CD4-positive, alpha-beta T cell treated with Interleukin-4 for 1 hour (primary cell): ENCODE measurements around the gene HOXA6.

ENCODE experiments used
- DNase-seq, 2 donors: peaks; one replicate each; pipeline ENCODE4 v3.0.0-alpha.2; 2020 to 2022

Gene HOXA6

DNA sequence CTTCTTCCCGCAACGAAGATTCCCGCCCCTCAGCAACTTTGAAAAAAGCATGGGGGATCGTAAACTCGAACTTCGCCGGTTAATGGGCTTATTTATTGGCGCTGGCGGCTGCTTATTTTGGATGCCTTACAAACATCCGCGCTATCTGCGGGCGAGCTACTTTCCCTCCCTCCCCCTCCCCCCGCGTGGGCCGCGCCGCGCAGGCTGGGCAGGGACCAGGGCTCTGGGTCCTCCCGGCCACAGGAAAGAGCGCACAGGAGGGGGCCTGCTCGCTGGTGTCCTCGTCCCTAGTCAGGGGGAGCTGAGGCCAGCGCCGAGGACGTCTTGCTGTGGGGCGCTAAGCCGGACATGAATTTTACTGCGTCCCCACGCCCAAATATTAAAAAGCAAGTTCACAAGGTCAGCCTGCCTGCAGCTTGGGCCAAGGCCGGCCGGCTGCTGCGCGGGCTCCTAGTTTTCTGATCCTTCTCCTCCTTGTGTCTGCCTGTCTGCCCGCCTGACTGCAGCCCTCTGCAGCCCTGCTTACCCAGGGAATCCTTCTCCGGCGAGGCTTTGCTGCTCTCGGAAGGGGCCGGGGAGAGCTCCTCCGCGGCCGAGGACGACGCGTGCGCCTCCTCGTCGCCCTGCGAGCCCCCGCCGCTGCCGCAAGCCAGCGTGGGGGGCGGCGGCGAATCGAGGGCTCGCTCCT is 25.4 kb upstream of the HOXA6 start:
- peak in 1 of 2 donors; percentile 11 for DNase-seq

DNA sequence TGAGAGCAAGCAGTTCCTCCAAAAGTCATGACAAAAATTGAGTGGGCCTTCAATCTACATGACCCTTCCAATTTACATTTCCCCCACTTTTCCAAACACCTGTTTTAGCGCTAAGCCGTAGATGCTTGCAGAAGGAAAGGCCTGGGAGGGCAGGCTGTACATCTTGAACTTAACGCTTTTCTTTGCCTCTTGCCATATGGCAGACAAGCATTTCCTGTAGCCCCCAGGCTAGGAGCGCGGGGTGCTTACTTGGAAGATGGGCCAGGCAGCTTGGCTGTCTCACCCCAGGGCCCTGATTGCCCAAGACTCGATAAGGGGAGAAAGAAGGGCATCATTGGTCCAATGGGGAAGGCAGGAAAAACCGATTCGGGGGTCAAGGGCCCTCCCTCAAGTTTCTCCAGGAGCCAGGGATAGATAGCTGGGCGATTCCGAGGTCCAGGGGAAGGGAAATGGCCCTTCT is 24.8 kb upstream of the HOXA6 start:
- peak in 1 of 2 donors; percentile 10 for DNase-seq

DNA sequence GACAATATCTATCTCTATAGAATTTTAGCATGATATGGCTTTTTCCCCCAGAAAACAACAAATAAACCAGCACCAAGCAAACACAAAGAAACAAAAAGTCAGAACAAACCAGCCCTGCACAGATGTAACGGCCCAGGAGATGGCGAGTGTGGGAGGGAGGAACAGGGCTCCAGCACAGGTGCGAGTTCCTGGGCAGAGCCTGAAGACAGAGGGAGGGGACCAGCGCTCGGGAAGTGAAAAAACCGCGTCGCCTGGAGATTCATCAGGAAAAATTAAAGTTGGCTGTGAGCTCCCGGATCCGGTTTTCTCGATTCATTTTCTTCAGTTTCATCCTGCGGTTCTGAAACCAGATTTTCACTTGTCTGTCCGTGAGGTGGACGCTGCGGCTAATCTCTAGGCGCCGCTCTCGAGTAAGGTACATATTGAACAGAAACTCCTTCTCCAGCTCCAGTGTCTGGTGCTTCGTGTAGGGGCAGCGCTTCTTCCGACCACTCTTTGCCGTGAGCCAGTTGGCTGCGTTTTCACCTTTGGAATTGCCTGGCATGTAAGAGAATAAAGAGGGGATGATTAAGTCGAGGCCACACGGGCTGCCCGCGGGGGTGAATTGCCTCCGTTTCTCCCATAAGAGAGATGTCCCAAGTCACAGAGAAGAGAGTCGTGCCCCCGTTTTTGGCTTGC is 24.2 kb upstream of the HOXA6 start:
- DNase-seq: peak in 1 of 2 donors; percentile 10

DNA sequence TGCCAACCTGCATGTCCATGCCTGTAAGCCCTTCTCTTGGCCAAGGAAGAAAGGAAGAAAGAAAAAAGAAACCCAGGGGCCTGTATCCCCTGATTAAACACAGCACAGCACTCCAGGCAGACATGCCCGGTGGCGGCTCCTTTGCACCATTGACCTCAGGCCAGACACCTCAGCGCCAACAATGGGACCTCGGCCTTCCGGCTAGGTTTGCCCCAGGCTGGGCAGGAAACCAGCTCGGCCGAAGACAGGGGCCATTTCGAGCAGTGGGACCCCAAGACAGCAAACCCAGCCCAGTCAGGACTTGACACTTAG is 23.7 kb upstream of the HOXA6 start:
- DNase-seq: peak in 1 of 2 donors; percentile 11

DNA sequence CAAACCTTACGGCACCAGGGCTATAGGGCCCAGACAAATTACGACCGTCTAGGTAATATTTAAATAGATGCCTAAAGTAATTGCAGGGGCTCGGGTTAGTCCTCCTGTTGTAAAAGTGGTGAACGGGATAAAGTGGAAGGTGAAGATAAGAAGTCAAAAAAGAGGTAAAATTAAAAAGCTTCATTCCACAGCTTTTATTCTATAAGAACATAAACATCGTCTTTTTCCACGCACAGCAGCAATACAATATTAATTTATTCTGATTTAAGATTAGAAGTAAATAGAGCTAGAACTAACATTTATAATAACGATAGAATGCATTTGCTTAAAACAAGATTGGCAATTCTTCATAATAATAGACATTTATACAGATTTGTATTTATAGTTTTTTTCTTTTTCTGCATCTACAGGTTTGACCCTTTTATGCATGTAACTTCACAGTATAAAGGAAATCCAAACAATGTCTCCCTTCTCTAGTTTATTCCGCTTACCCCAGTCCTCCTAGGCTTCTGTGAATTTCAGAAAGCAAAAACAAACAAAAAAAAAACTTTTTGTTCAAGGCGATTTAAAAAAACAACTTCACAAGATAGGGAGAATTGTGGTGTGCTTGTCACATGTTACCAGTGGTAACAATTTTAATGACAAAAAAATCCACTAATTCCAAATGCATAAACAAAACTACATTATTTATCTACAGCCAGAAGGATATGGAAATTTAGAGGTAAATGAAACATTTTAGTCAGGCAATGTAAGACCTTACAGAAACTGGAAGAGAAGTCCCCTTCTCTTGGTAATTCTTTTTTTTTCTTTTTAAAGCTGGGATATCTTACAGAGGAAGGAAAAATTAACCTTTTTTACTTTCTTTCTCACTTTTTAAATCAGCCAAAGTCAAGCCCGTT is 23.1 kb upstream of the HOXA6 start:
- no peak for DNase-seq

DNA sequence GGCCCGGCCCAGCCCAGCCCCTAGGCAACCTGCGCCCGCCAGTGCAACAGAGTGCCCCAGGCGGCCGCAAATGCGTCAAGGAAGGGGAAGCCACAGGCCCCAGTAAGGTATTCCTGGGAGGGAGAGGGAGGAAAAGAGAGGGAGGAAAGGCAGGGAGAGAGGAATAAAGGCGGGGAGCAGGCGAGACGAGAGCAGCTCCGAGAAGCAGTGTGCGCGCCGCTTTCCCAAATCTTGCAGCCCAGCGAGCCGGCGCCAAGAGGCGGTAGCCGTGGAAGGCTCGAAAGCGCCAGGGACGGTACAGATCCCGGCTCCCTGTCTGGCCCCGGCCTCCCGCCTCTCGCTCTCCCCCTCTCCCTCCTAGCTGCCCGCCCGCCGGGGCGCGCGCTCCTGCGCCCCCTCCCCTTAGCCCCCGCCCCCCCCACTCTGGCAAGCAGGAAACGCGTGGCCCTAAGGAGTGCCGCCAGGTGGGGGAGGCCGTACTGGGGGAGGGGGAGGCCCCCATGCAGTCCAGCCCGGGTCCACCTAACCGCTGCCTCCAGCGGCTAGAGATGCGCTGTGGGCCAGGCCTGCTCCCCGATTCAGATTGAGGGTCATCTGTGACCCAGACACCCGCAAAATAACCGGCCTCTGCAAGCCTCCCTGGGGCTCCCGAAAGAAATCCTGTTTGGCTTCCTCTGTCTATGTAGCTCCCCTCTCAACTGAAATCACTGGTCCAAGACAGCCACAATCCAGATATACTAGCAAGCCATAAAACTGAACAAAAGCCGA is 22.3 kb upstream of the HOXA6 start:
- no peak for DNase-seq

DNA sequence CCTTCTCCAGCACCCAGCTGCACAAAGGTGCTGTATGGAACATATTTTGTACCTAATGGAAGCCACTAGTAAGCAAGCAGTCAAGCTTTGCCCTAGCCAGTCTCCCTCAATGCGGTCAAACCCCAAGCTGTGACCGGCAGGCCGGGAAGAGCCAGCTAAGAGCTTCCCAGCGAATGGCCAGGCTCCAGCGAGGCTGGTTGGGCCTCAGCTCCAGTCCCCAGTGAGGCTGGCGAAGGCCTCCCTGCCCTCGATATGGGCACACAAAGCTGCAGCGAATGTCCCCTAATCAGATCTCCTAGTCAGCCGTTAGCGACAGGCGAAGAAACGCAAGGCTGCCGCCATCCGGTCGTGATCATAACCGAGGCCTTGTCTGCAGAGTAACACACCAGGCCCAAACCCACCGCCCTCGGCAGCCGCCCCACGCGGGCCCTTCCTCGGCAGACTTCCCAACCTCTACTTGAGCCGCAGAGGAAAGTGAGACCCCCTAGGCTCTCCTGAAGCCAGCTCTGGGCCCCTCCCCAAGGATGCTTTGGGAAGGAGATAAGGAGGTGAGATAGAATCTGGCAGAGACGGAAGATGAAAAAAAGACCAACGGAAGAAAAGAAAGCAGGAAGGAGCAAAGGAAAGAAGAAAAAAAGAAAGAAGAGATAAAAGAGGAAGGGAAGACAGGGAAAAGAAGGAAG is 20.8 kb upstream of the HOXA6 start:
- DNase-seq: no peak

DNA sequence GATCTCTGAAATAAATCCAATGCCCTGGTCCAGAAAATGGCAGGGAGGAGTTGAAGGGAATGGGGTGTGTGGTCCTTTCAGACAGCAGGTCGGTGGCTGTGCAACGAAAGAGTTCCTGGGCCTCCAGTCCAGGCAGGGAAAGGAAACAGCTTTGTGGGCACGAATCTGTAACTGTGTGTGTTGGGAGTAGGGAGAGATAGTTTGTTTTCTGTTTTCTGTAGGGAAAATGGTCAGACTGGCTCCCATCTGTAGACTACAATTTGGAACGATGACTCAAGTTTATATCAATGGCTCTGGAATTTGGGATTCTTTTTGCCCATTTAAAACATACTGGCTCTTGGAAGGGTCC is 20.3 kb upstream of the HOXA6 start:
- DNase-seq: no peak

DNA sequence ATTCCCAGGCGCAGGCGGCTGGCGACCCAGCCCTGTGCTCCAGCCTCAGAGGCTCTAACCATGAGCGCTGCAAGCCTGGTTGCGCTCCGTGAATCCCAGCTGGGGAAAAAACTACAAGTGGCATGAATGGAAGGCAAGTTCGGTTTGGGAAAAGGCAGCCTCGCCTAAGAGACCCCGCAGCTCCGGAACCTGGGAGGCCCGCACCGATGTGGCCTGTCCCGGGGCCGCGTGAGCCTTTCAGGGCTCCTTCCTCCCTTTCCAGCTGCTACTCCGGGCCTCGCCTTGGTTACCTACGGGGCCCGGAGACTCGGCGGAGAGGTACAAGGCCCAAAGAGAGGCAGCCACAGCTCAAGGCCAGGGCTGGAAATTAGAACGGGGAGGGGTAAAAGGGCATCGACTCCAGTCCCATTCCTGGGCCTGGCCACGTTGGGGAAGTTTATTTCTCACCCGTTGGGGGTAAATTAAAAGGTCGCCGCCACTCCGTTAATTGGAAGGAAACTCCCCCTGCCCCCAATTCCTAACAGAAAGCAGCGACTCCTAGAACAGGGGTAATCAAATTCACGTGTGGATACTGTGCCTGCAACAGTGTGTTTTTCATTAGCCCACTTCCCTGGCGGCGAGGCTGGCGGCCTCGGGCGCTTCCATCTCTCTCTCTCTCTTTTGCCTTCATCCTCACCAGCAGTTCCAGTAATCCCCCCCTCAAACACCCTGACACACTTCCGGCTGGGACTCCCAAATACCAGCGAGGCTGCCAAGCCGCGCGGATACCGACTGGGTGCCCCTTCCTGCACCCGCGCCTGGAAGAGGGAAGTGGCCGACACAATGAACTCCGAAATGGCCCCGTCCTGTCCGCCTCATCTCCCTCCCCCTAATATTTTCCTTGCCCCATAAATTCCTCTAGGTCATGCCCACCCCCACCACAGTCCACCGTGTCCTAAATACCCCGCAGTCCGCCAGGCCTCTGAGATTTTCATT is 19.2 kb upstream of the HOXA6 start:
- no peak for DNase-seq

DNA sequence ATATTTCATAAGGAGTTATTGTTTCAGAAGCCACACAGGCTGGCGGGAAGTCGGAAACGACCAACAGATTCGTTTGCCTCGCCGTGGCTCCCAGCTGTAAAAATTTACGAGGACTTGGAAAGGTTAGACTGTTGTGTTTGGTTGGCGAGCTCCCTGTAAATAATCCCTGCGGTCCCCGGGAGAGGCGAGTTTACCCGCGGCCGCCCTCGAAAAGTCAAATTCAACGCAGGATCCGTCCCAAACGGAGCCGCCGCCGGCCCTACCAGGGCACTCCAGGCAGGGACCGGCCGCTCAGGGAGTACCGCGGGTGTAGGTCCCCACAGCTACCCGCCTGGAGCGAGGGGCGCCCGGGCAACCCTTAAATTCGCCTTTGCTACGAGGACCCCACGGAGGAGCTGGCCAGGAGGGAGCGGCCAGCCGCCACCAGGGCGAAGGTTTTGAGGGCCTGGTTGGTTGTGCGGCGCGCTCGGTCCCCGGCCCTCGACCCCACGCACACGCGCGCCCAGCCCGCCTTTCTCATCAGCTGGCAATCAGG is 18.5 kb upstream of the HOXA6 start:
- DNase-seq: no peak

DNA sequence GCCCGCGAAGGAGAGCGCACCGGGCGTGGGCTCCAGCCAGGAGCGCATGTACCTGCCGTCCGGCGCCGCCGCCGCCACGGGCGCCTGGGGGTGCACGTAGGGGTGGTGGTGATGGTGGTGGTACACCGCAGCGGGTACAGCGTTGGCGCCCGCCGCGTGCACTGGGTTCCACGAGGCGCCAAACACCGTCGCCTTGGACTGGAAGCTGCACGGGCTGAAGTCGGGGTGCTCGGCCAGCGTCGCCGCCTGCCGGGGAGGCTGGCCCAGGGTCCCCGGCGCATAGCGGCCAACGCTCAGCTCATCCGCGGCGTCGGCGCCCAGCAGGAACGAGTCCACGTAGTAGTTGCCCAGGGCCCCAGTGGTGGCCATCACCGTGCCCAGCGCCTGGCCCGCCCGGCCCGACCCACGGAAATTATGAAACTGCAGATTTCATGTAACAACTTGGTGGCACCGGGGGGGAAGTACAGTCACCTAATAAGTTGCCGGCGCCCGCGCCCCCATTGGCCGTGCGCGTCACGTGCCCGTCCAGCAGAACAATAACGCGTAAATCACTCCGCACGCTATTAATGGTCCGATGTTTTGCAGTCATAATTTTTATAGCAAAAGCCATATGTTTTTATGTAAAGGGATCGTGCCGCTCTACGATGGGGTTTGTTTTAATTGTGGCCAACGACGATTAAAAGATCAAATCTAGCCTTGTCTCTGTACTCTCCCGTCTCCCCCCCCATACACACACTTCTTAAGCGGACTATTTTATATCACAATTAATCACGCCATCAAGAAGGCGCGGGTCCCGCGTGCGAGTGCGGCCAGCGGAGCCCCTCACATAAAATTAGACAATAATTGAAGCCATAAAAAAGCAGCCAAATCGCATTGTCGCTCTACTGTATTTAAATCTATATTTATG is 17.8 kb upstream of the HOXA6 start, which contains the start of gene HOXA9:
HOXA9 (minus strand) TSS at position 449 of the 907 bp plus-strand sequence; CDS start at position 369, 80 bp downstream.
- DNase-seq: peak in 1 of 2 donors; percentile 68

DNA sequence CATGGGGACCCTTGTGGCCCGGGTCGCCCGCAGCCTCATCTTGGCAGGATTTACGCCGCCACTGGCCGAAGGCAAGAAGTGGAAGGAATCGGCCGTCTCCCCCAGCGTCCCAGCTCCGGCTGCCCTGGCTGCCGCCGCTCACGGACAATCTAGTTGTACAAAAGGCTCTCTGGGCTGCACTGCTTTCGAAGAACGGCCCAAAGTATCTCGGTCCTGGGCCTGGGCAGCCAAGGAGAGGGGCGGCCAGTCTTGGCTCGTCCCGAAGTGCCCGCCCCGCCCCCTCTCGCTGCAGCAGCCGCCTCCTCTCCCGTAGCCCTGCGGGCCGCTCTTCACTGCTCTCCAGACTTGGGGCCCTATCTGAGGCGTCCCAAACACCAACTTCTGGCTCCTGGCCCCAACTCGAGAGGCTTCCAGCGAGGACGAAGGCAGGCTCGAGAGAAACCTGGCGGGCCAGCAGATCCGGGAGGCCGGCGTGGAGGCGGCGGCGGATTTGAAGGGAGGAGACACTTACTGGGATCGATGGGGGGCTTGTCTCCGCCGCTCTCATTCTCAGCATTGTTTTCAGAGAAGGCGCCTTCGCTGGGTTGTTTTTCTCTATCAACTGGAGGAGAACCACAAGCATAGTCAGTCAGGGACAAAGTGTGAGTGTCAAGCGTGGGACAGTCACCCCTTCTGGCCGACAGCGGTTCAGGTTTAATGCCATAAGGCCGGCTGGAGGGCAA is 17.0 kb upstream of the HOXA6 start:
- no peak for DNase-seq

DNA sequence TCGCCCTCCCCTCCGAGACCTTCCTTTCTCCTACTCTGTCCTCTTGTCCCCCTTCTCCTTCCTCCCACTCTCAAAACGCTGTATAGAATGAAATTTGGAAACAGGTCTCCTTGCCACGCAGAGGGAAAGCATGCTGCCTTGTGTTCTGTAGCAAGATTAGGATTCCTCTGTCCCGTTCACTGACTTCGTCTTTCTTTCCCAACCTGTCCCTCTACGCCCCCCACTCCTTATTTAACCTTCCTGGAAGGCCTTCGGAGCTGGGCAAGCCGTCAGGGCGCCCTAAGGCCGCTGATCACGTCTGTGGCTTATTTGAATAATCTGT is 16.4 kb upstream of the HOXA6 start:
- DNase-seq: no peak

DNA sequence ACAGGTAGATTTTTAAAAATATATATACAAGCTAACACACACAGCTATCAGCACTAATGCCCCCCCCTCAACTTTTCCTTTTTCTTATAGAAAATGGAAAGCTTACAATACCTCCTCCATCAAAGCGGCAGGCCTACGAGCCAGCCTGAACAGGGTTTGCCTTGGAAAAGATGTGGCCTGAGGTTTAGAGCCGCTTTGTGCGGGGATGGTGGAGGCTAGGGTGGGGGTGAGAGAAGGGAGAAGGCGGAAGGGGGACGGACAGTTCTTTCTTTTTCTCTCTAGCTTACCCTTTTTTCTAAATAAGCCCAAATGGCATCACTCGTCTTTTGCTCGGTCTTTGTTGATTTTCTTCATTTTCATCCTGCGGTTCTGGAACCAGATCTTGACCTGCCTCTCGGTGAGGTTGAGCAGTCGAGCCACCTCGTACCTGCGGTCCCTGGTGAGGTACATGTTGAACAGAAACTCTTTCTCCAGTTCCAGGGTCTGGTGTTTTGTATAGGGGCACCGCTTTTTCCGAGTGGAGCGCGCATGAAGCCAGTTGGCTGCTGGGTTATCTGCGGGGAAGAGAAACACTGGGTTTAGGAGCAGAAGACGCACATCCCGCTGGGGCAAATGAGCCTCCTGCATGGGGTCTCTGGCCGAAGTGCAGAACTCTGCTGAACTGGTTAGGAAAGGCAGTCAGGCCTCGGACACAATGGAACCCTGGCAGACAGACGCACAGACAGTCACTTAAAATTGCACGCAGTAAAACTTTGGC is 15.9 kb upstream of the HOXA6 start:
- no peak for DNase-seq

DNA sequence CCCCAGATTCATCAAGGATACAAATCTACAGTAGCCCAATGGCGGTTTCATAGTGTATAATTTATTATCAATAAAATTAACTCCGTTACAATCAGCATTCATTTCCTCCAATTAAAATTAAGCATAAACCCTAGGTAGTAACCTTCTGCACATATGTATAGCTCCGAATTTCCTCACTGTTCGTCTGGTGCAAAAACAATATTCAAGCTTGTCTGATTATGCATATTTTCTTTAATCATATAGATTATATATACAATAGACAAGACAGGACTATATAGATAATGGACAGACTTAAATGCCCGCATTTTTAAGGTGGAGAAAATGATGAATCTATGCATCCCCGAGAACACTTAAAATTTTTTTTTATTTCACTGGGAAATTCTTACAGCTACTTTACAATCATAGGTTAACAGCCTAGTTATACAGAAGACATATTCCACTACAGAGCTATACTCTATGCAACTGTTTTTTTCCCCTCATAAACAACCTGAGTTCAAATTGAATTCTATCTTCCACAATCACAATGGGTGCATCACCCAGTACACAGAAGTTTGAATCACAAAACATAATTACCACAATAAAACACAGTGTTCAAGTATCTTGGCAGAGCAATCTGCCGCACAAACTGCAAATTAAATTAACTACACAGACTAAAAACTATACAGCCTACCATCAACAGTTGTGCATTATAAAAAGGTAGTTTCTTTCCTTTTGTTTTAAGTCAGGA is 15.2 kb upstream of the HOXA6 start:
- DNase-seq: no peak

DNA sequence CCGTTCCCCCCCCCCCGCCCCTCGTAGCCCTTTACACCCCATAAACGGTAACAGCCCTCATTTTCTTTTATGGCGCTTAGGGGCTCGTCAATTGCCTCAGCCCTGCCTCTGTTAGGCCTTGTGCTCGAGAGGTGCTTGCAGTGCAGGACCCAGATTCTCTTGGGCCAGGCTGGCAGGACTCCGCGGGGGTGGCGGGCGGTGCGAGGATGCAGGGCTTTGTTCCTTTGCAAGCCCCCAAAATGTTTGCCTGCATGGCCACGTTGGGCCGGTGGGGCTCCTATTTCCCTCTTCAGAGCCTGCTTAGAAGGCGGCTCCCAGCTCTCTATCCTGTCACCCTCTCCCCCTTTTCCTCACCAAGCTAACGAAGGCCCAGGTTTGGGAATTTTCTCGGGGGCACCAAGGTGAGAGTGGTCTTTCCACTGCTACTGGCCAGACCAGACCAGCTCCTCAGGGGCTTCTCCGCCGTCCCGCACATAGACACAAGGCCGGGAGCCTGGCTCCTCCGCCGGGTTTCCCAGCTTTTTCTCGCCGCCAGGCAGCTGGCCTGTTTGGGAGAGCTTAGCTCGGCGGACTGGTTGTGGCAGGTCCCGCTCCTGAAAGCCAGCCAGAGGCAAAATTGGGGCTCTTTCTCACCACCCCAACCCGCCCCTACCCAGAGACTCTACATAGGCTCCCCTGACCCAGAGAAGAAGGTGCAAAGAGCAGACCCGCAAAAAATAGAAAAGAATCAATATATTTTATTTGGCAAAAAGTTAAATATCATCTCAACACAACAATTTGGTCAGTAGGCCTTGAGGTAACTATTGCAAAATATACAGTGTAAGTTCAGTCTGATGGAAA is 14.4 kb upstream of the HOXA6 start:
- no peak for DNase-seq
